ENCODE results near the gene DLG2.

DNA sequence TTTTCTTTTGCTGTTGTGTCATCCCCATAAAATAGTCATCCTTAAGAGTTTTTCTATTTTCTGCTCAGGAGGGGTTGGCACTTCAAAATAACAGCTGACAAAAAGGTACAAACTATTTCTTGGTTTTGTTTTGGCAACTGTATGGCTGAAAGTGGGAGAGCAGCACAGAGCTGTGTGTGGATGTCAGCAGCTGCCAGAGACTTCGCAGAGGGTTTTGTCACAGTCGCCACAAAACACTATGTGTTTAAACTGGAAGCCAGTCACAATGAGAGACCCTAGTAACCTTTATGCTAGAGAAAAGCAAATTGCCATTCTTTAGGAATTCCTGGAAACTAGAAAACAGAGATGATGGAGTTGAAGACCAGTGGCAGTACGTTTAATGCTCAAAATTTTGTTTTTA lies 2151.4 kb downstream of the DLG2 start:
- TF ChIP-seq, protein P1, sequence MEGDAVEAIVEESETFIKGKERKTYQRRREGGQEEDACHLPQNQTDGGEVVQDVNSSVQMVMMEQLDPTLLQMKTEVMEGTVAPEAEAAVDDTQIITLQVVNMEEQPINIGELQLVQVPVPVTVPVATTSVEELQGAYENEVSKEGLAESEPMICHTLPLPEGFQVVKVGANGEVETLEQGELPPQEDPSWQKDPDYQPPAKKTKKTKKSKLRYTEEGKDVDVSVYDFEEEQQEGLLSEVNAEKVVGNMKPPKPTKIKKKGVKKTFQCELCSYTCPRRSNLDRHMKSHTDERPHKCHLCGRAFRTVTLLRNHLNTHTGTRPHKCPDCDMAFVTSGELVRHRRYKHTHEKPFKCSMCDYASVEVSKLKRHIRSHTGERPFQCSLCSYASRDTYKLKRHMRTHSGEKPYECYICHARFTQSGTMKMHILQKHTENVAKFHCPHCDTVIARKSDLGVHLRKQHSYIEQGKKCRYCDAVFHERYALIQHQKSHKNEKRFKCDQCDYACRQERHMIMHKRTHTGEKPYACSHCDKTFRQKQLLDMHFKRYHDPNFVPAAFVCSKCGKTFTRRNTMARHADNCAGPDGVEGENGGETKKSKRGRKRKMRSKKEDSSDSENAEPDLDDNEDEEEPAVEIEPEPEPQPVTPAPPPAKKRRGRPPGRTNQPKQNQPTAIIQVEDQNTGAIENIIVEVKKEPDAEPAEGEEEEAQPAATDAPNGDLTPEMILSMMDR (IDR thresholded peaks at IDR 0.05): no peak
- TF ChIP-seq ZFX (IDR thresholded peaks at IDR 0.05; ENCODE audit: borderline replicate concordance): no peak

All from 22Rv1 (cell line).